Transverse colon (tissue), 4 donors: ENCODE data around the gene RIMBP2.

Experiments used
- POLR2AphosphoS5 ChIP-seq, 3 donors: sonication (generic); formaldehyde crosslinking; IDR thresholded peaks; one replicate each; pipeline ENCODE4 v1.6.1; 2016; ENCODE audit warnings: antibody characterized with exemption in 3 of 3
- TF ChIP-seq, protein P1 (sequence below), 5 experiments: fragments of 200-600 bp in 3 of 5; fragments of 450-650 bp in 2 of 5; sonication (generic) in 3 of 5; IDR thresholded peaks; 1 replicate in 2 of 5; 2 replicates in 3 of 5; pipeline ENCODE4 v1.5.1; 2016 to 2017; ENCODE audit warnings: antibody characterized with exemption in 5 of 5, inconsistent platforms in 3 of 5, mild to moderate bottlenecking in 2 of 5, moderate library complexity in 1 of 5

DNA sequence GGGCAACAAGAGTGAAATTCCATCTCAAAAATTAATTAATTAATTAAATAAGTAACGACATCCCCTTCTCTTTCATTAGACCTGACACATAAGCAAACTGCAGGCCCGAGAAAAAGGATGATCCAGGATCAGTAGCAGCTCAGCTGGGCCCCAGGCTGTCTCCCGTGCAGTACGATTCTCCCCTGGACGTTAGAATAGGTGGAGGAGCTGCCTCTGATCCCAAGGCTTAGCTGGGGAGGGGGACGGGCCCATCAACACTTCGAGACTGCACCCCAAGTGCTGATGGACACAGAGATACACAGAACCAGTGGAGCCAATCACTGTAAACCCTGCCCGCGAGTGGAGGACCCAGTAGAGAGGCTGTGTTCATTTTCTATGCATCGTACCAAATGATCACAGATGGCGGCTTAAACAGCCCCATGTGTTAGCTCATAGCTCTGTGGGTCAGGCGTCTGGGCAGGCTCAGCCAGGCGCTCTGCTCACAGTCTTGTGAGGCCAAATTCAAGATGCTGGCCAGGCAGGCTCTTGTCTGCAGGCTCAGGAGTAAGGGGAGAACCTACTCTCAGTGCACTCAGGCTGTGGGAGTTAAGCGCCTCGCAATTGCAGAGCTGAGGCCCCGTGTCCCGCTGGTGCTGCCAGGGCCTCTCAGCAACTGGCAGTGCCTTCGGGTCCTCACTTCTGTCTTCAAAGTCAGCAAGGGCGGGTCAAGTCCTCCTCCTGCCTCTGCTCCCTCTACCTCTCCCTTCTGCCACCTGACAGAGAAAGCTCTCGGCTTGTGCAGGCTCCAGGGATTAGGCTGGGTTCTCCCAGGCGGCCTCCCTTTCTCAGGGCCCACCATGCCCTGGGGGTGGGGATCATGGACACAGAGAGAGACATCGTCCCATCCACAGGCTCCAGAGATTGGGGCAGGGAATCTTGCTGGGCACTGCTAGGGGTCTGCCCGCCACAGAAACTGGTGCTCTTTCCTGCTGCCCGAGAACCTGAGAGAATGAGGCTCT, 26.4 kb downstream of the RIMBP2 start:
- TF ChIP-seq POLR2AphosphoS5 (IDR thresholded peaks at IDR 0.05) = no peak
- TF ChIP-seq, protein P1, sequence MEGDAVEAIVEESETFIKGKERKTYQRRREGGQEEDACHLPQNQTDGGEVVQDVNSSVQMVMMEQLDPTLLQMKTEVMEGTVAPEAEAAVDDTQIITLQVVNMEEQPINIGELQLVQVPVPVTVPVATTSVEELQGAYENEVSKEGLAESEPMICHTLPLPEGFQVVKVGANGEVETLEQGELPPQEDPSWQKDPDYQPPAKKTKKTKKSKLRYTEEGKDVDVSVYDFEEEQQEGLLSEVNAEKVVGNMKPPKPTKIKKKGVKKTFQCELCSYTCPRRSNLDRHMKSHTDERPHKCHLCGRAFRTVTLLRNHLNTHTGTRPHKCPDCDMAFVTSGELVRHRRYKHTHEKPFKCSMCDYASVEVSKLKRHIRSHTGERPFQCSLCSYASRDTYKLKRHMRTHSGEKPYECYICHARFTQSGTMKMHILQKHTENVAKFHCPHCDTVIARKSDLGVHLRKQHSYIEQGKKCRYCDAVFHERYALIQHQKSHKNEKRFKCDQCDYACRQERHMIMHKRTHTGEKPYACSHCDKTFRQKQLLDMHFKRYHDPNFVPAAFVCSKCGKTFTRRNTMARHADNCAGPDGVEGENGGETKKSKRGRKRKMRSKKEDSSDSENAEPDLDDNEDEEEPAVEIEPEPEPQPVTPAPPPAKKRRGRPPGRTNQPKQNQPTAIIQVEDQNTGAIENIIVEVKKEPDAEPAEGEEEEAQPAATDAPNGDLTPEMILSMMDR (IDR thresholded peaks at IDR 0.05) = no peak
